Fibroblast of lung (primary cell): Measurements from ENCODE around the gene VWA5B1. TPM values are rescaled to one million over a fixed set of nuclear protein-coding genes. Genes with fewer than 3 reads are reported as not detected.

Experiments
- DNase-seq, 2 donors: peaks; one replicate each; pipeline versions ENCODE4 v3.0.0 to v3.0.0-alpha.2; 2010; ENCODE audit warnings: low read depth in 2 of 2
- H2AFZ ChIP-seq: 2 replicates; pipeline ENCODE4 v1.5.1; 2012; ENCODE audit warnings: low read length, control low read depth, inconsistent platforms
- H3K27ac ChIP-seq: 2 replicates; pipeline ENCODE4 v1.5.1; 2011; ENCODE audit warnings: low read length, control low read depth; ENCODE audit not compliant: insufficient read depth
- H3K27me3 ChIP-seq: 2 replicates; pipeline ENCODE4 v1.5.1; 2011; ENCODE audit warnings: mild to moderate bottlenecking, low read length; ENCODE audit not compliant: control insufficient read depth, insufficient read depth
- H3K36me3 ChIP-seq: 2 replicates; pipeline ENCODE4 v1.5.1; 2011; ENCODE audit warnings: low read length; ENCODE audit not compliant: control insufficient read depth, insufficient read depth
- H3K4me1 ChIP-seq: 2 replicates; pipeline ENCODE4 v1.5.1; 2011; ENCODE audit warnings: low read length; ENCODE audit not compliant: control insufficient read depth, insufficient read depth; ENCODE audit errors: extremely low read depth
- H3K4me2 ChIP-seq: 2 replicates; pipeline ENCODE4 v1.5.1; 2011; ENCODE audit warnings: low read length, control low read depth; ENCODE audit not compliant: insufficient read depth; ENCODE audit errors: extremely low read depth
- H3K4me3 ChIP-seq, 4 experiments: fragments of 200-600 bp in 1 of 4; sonication (generic) in 1 of 4; replicated peaks in 1 of 4; 2 replicates each; pipeline ENCODE4 v1.5.1; 2011 to 2016; ENCODE audit warnings: low read length in 4 of 4, low read depth in 3 of 4, mild to moderate bottlenecking in 3 of 4, control low read depth in 2 of 4, inconsistent platforms in 1 of 4, mixed read lengths in 1 of 4; ENCODE audit not compliant: insufficient read depth in 1 of 4; ENCODE audit errors: control extremely low read depth in 1 of 4
- H3K79me2 ChIP-seq: 2 replicates; pipeline ENCODE4 v1.5.1; 2012; ENCODE audit warnings: mild to moderate bottlenecking, low read length, inconsistent platforms; ENCODE audit not compliant: control insufficient read depth, insufficient read depth
- H3K9ac ChIP-seq: 2 replicates; pipeline ENCODE4 v1.5.1; 2011; ENCODE audit warnings: mild to moderate bottlenecking, low read length, control low read depth; ENCODE audit not compliant: insufficient read depth
- H3K9me3 ChIP-seq: 2 replicates; pipeline ENCODE4 v1.5.1; 2012; ENCODE audit warnings: low read depth, low read length; ENCODE audit not compliant: control insufficient read depth, insufficient read depth
- H4K20me1 ChIP-seq: 2 replicates; pipeline ENCODE4 v1.5.1; 2011; ENCODE audit warnings: low read length; ENCODE audit not compliant: control insufficient read depth, insufficient read depth; ENCODE audit errors: extremely low read depth
- EZH2 ChIP-seq: IDR thresholded peaks from 2 replicates; pipeline ENCODE4 v1.5.1; 2012; ENCODE audit warnings: low read length, control low read depth, mild to moderate bottlenecking; ENCODE audit errors: missing control alignments
- polyA plus RNA-seq, 2 donors: library from polyadenylated mRNA; depleted of rRNA in 1 of 2; stranded (reverse) in 1 of 2; unstranded in 1 of 2; fragments of >200 nt; gene quantifications; 2 replicates each; pipeline ENCODE4 v1.2.1, GENCODE V29; 2011 to 2012; ENCODE audit warnings: missing spikeins in 1 of 2
- total RNA-seq: library from RNA; depleted of rRNA; stranded (reverse); fragments of >200 nt; gene quantifications from 2 replicates; pipeline ENCODE4 v1.2.1, GENCODE V29; 2014
- TF ChIP-seq, protein P1 (sequence below), 2 donors: IDR thresholded peaks in 1 of 2; conservative IDR thresholded peaks in 1 of 2; 1 replicate in 1 of 2; 2 replicates in 1 of 2; pipeline ENCODE4 v1.5.1; 2011 to 2012; ENCODE audit warnings: low read length in 2 of 2, control low read depth in 1 of 2, inconsistent platforms in 1 of 2, low read depth in 1 of 2, mild to moderate bottlenecking in 1 of 2

The VWA5B1 gene
- total and polyA plus RNA-seq, 2 donors (not counting 1 experiment from before 2014, with no cell fraction given), result not detected

DNA sequence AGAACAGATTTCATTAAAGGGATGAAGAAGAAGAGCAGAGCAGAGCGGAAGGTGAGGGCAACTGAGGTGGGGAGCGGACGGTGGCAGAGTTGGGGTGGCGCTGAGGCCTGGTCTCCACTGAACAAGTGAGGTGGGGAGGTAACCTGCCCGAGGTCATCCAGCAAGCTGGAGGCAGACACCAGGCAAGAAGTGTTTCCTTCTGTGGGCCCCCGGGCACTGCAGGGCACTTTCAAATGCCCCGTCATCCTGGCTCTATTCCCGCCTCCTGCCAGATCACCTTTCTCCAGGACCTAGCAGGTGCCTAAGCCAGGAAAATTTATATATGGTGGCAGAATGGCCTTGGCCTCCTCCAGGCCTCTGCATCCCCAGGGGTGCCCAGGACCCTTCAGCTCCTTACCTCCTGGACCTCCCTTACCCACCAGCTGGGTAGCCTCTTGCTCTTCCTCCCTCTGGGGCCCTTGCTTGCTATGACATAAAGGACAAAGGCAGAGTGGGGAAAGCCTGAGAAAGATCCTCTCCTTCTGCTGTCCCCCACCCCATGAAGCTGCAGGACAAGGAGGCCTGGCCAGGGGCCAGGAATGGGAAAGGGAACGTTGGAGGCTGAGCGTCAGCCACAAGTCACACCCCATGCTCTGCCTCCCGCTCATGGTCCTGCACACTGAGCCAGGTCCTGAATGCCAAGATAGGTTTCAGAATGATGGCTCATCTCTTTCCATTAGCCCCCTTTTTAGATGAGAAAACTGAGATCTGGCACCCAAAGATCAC, 29.0 kb downstream of the VWA5B1 start:
- Histone ChIP-seq H3K4me3 (no peak overlapping the region), H4K20me1 (no peaks in the 10 kb centered on the region), H3K36me3 (no peaks in the 10 kb centered on the region), H3K9ac (no peak overlapping the region), H3K9me3 (no peaks in the 10 kb centered on the region), H2AFZ (no peak overlapping the region), H3K79me2 (no peaks in the 10 kb centered on the region), H3K27ac (no peak overlapping the region), H3K4me2 (no peak overlapping the region), H3K27me3 (no peaks in the 10 kb centered on the region), H3K4me1 (peaks cover 3% of the 10 kb centered on the region)
- TF ChIP-seq EZH2, result no peak
- TF ChIP-seq, protein P1, sequence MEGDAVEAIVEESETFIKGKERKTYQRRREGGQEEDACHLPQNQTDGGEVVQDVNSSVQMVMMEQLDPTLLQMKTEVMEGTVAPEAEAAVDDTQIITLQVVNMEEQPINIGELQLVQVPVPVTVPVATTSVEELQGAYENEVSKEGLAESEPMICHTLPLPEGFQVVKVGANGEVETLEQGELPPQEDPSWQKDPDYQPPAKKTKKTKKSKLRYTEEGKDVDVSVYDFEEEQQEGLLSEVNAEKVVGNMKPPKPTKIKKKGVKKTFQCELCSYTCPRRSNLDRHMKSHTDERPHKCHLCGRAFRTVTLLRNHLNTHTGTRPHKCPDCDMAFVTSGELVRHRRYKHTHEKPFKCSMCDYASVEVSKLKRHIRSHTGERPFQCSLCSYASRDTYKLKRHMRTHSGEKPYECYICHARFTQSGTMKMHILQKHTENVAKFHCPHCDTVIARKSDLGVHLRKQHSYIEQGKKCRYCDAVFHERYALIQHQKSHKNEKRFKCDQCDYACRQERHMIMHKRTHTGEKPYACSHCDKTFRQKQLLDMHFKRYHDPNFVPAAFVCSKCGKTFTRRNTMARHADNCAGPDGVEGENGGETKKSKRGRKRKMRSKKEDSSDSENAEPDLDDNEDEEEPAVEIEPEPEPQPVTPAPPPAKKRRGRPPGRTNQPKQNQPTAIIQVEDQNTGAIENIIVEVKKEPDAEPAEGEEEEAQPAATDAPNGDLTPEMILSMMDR (conservative IDR thresholded peaks at IDR 0.05 in 1 of 2, IDR thresholded peaks at IDR 0.05 in 1 of 2; ENCODE audit: low read depth in 1 of 2, low read length in 2 of 2), result no peak
- DNase-seq, result no peak

DNA sequence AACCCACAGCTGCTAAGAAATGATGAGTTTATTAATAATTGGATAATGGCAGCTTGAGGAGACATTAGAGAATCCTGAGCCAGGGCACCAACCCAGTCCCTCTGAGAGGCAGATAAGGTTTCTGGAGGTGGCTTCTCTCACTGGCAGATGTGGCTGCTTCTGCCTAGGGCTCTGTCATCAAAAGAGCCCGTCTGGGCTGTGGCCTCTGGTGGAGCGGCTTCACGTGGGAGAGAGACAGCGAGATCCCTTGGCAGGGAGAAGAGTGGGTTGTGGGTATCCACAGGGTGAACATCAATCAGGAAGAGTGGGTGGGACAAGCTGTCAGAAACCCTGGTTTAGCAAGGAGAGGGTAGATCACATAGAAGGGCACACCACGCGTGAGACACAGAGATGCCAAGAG, 30.0 kb downstream of the VWA5B1 start:
- H4K20me1 ChIP-seq, result no peaks in the 10 kb centered on the region
- no peak overlapping the region for H3K4me2 ChIP-seq

DNA sequence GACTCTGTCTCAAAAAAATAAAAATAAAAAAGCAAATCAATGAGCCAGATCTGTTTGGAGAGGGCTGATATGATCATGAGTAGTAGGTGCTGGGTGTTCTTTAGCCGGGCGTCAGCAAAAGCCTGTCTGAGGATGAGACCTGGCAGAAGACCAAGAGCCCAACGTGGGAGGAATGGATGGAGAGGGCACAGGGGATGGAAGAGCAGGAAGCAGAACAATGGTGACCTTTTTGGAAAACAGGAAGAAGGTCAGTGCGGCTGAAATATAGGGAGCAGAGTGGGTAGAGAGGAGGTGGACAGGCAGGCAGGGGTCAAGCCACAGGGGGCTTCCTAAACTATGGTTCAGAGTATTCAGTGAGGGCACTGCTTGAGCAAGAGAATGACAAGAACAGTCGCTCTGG, 30.9 kb downstream of the VWA5B1 start:
- TF ChIP-seq, protein P1 (conservative IDR thresholded peaks at IDR 0.05 in 1 of 2, IDR thresholded peaks at IDR 0.05 in 1 of 2; ENCODE audit: low read depth in 1 of 2, low read length in 2 of 2), result no peak
- no peak for TF ChIP-seq EZH2
- H3K36me3 ChIP-seq, result no peaks in the 10 kb centered on the region
- H3K4me1 ChIP-seq, result peaks cover 7% of the 10 kb centered on the region
- no peak overlapping the region for H3K27ac ChIP-seq
- H2AFZ ChIP-seq, result no peak overlapping the region
- H3K4me2 ChIP-seq, result no peak overlapping the region
- H3K4me3 ChIP-seq, result no peak overlapping the region
- no peak for DNase-seq
- H3K27me3 ChIP-seq, result no peaks in the 10 kb centered on the region
- no peaks in the 10 kb centered on the region for H3K79me2 ChIP-seq
- no peak overlapping the region for H3K9ac ChIP-seq
- H3K9me3 ChIP-seq, result no peaks in the 10 kb centered on the region
- H4K20me1 ChIP-seq, result no peaks in the 10 kb centered on the region

More for the DNA sequence above, 30.0 kb downstream of the VWA5B1 start:
- DNase-seq, result no peak
- Histone ChIP-seq H3K4me3 (no peak overlapping the region), H3K4me1 (peaks cover 7% of the 10 kb centered on the region), H3K79me2 (no peaks in the 10 kb centered on the region), H3K27ac (no peak overlapping the region), H3K9ac (no peak overlapping the region), H3K27me3 (no peaks in the 10 kb centered on the region), H2AFZ (no peak overlapping the region), H3K36me3 (no peaks in the 10 kb centered on the region), H3K9me3 (no peaks in the 10 kb centered on the region)
- TF ChIP-seq, protein P1 (conservative IDR thresholded peaks at IDR 0.05 in 1 of 2, IDR thresholded peaks at IDR 0.05 in 1 of 2; ENCODE audit: low read depth in 1 of 2, low read length in 2 of 2), result no peak
- no peak for TF ChIP-seq EZH2
